GM18907 (cell line): ENCODE results near the gene KNCN.

Source experiments
- ATAC-seq: cut with Tn5 transposase; IDR thresholded peaks from one replicate; pipeline ENCODE4 v1.9.1; 2021; ENCODE audit warnings: mild to moderate bottlenecking, moderate library complexity; ENCODE audit not compliant: unreplicated experiment

Gene KNCN

GRCh38 chr1:46551597-46552095 lies at the start of gene KNCN:
Gene KNCN, minus strand, starts transcription at chr1:46551647. Its CDS starts 432 bp downstream, at chr1:46551215.
- ATAC-seq = no peak

- no peak for ATAC-seq
These were observed 47.9 kb upstream of the KNCN start for GRCh38 chr1:46599059-46599970.

DNA sequence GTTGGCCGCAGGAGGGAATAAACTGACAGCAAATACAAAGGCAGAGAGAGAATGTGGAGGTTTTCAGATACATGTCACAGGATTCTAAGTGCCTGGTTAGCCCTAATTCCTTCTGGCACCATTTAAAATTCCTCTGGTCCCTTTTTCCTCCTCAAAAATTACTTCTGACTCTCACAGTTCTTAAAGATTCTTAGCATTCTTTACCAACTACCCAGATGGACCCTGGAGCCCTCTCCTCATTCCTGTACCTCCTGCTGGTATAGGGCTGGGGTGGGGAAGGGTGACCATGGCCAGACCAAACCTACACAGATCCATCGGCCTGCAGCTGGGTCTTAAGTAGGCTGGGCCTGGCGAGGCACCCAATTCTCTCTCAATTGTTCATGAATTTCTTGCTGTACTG lies 45.4 kb upstream of the KNCN start:
- ATAC-seq = no peak

DNA sequence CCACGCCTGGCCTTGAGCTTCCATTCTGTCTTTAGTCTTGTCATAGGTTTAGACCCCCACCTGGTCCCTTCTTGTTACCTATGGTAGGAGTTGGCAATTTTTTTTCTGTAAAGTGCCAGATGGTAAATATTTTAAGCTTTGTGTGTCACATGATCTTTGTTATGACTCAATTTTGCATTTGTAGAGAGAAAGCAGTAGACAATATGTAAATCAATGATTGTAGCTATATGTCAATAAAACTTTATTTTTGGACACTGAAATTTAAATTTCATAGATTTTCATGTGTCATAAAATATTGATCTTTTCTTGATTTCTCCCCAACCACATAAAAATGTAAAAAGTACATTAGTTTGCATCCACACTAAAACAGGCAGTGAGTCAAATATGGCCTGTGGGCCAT lies 44.6 kb upstream of the KNCN start:
- ATAC-seq = no peak

DNA sequence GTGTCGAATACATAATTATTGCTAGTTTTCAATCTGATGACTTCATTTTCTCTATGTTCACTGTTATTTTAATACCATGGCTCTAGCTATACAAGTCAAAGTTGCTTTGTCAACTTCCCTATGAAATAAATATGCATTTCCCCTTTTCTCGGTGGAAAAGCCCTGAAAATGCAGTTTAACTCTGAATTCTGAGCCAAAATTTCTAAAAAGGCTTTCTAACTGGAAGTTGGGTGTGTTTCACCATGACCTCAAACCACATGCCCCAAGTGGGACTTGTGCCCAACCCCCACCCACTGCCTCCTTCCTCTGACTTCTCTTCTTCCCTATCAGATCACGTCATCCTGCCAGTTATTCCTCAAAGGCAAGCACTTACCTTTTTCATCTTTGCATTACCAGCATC lies 43.7 kb upstream of the KNCN start:
- no peak for ATAC-seq

GRCh38 chr1:46594063-46594462 lies 42.6 kb upstream of the KNCN start:
- ATAC-seq = no peak

GRCh38 chr1:46592823-46593222 lies 41.4 kb upstream of the KNCN start:
- no peak for ATAC-seq

- ATAC-seq = no peak
These were observed 38.1 kb upstream of the KNCN start for GRCh38 chr1:46589529-46589928.

GRCh38 chr1:46587069-46587468 lies 35.6 kb upstream of the KNCN start:
- ATAC-seq = no peak

DNA sequence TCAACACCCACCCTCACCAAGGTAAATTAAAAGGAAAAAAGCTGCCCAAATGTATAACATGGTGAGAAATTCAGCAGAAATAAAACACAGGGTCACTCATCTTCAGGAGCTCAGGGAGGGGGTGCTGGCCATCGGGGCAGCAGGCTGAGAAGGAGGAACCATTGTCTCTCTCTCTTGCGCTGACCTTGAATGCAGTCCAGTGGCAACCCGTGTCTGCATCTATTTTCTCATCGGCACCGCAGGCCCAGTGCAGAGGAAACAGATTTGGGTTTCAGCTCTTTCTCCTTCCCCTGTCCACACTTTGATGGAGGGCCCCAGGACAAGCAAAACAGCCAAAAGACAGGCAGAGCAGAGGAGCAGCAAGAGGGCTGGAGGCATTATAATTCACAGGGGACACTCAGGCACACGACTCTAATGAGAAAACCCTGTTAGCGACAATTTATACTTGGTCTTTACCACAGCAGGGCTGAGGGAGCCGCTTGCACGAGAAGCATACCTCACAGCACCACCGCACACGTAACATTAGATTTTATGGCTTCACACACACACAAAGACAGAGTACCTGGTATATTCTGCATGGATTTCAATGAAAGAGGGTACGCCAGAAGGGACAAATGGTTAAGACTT lies 34.0 kb upstream of the KNCN start:
- no peak for ATAC-seq

DNA sequence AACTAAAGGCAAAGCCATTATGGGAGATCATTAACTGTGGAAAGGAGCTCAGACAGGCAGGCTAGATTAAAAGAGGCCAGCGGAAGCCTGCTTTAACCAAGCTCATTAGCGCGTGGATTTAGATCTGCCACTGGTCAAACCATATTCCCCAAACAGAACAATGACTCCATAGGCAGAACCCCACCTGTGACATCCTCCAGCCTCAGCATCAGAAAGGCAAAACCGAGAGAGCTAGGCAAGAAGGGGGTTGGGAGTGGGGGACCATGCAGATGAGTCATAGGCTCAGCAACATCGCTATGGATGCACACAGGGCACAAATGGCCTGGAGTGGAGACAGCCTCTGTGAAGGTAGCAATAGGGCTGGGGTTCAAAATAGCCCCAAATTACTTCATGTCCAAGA lies 32.0 kb upstream of the KNCN start:
- ATAC-seq = no peak

DNA sequence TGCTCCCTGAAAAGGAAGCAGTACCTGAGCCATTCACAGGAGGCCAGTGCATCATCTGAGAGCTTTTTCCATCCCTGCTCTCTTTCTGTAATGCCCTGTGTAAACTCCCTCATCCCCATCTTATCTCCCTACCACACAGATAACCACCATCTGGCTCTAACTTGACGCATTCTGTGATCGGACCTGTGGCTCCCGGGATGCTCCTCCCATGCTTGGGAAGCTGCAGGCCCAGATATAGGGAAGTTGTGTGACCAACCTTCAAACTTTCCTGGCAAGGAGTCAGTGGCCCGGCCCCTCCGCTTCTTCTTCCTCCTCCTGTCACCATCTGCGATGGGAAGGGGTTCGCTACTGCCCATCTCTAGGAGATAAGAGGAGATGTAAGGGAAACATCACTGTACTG lies 31.5 kb upstream of the KNCN start:
- ATAC-seq = no peak

GRCh38 chr1:46581681-46582455 lies 30.4 kb upstream of the KNCN start:
- ATAC-seq = no peak

GRCh38 chr1:46580140-46580903 lies 28.9 kb upstream of the KNCN start:
- no peak for ATAC-seq

DNA sequence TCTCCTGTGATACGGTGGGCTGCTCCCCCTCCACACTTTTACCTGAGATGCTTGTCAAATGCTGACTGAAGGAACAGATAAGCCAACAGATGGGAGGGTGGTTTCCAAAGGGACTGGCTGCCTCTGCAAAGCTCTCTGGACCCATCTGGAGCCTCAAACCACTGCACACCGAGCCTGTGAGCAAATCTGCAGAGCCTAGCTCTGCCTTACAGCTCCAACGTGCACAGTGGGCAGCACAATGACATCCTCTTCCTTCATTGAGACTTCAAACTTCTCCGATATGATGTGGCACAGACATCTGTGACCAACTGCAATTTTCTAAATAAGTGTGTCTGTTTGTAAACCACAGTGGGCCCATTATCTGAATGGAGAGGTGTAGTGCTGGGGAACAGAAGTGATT lies 26.2 kb upstream of the KNCN start:
- ATAC-seq = no peak

- no peak for ATAC-seq
These were observed 25.1 kb upstream of the KNCN start for GRCh38 chr1:46576596-46576995.

GRCh38 chr1:46575778-46576177 lies 24.3 kb upstream of the KNCN start:
- no peak for ATAC-seq

DNA sequence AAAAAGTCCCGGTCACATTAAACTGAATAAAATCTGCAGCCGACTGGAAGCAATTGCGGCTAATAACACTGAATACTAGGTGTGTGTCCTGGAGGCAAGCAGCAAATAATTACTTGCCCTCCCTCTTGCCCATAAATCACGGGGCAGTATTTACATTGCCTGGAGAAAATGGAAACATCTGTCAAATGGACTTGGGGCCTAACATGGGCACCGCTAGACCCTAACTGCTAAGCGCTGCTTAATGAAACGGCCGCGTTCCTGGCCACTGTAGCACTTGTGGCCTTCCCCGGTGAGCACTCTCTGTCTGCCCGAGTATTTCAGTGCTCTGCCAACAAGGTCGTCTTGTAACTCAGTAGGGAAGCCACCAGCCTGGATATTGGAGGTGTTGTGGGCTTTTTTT lies 23.9 kb upstream of the KNCN start:
- ATAC-seq = no peak

GRCh38 chr1:46571691-46572225 lies 20.3 kb upstream of the KNCN start:
- ATAC-seq = no peak
